ENCODE measurements around the gene DDIT4L. TPM values are rescaled to one million over a fixed set of nuclear protein-coding genes. Genes with fewer than 3 reads are reported as not detected.

The DDIT4L gene
- total and polyA plus RNA-seq, 10 of the 15 experiments (the other 5 are each of a cell fraction or from before 2014, with no cell fraction given), result 0.02 to 0.08 TPM; not detected in 8

DNA sequence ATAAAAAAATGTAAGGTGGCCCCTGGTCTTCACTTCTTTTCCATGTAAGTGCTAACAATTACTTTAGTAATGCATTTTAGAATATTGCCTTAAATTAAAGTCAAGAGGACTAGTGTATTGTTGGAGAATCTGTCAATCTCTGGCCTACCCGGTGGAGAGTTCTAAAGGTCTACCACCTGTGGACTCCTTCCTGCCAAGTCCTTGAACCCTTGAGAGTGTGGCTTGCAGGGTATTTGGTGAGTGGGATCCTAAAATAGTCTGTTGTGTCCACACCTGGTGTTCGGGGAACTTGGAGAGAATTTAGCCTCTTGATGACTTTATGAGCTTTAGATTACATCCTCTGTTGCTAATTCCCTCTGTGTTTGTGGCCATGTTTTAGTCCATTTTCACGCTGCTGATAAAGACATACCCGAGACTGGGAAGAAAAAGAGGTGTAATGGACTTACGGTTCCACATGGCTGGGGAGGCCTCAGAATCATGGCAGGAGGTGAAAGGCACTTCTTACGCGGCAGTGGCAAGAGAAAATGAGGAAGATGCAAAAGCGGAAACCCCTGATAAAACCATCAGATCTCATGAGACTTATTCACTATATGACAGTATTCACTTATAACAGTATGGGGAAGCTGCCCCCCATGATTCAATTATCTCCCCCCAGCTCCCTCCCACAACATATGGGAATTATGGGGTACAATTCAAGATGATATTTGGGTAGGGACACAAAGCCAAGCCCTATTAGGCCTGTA lies 23.8 kb downstream of the DDIT4L start:
- no peak overlapping the region for H3K4me2 ChIP-seq (ENCODE audit: control insufficient read depth, insufficient read depth)

More for the DNA sequence above, 23.8 kb downstream of the DDIT4L start:
- H3K9me3 ChIP-seq (replicated peaks; ENCODE audit: control insufficient read depth, insufficient read depth, low read length), result peaks cover 2% of the 10 kb centered on the region
- WGBS (ENCODE audit: insufficient coverage, insufficient replicate concordance, low lambda C conversion rate, missing lambda C conversion rate), result 22% methylated on average over 8 of the region's 8 CpGs
- no peak overlapping the region for H2AFZ ChIP-seq (ENCODE audit: control insufficient read depth, low read depth, low read length)
- H3K4me3 ChIP-seq, result no peak overlapping the region
- FAIRE-seq (no peak), ATAC-seq (no peak), DNase-seq (ENCODE audit: low read depth, low spot score) (no peak)
- intact Hi-C loops (cut with micrococcal nuclease; ENCODE audit: unreplicated experiment), result no loop called here
- in situ Hi-C loops (cut with MboI), result no loop called here
- no TSS peak for BruUV-seq (replicated peaks)
- no peaks in the 10 kb centered on the region; the same call in 1 of the 2 replicates for H3K4me1 ChIP-seq (ENCODE audit: control insufficient read depth, insufficient read depth, low read length)
- ChIA-PET SMC1A (ENCODE audit: uncharacterized antibody, unreplicated experiment) (no interaction called here), POLR2A (no interaction called here), CTCF (no interaction called here), RAD21 (ENCODE audit: unreplicated experiment) (no interaction called here)
- H3K9ac ChIP-seq (ENCODE audit: control insufficient read depth, insufficient read depth, low read length), result no peak overlapping the region
- H4K20me1 ChIP-seq (ENCODE audit: control insufficient read depth, insufficient read depth), result no peaks in the 10 kb centered on the region
- no peaks in the 10 kb centered on the region for H3K79me2 ChIP-seq (ENCODE audit: control insufficient read depth, insufficient read depth, low read length)
- H3K36me3 ChIP-seq (ENCODE audit: control insufficient read depth in 2 of 2, insufficient read depth in 2 of 2, low read length in 1 of 2), result no peaks in the 10 kb centered on the region
- TF ChIP-seq SMAD1 (IDR thresholded peaks at IDR 0.05; ENCODE audit: low read depth, partially characterized antibody), result no peak
- TF ChIP-seq GATAD2B (conservative IDR thresholded peaks at IDR 0.05; ENCODE audit: low read depth), result no peak
- TF ChIP-seq RELA (IDR thresholded peaks at IDR 0.05; ENCODE audit: borderline replicate concordance, partially characterized antibody), result no peak
- TF ChIP-seq, protein P1, sequence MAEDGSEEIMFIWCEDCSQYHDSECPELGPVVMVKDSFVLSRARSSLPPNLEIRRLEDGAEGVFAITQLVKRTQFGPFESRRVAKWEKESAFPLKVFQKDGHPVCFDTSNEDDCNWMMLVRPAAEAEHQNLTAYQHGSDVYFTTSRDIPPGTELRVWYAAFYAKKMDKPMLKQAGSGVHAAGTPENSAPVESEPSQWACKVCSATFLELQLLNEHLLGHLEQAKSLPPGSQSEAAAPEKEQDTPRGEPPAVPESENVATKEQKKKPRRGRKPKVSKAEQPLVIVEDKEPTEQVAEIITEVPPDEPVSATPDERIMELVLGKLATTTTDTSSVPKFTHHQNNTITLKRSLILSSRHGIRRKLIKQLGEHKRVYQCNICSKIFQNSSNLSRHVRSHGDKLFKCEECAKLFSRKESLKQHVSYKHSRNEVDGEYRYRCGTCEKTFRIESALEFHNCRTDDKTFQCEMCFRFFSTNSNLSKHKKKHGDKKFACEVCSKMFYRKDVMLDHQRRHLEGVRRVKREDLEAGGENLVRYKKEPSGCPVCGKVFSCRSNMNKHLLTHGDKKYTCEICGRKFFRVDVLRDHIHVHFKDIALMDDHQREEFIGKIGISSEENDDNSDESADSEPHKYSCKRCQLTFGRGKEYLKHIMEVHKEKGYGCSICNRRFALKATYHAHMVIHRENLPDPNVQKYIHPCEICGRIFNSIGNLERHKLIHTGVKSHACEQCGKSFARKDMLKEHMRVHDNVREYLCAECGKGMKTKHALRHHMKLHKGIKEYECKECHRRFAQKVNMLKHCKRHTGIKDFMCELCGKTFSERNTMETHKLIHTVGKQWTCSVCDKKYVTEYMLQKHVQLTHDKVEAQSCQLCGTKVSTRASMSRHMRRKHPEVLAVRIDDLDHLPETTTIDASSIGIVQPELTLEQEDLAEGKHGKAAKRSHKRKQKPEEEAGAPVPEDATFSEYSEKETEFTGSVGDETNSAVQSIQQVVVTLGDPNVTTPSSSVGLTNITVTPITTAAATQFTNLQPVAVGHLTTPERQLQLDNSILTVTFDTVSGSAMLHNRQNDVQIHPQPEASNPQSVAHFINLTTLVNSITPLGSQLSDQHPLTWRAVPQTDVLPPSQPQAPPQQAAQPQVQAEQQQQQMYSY (CRISPR knock-in tag; IDR thresholded peaks at IDR 0.05), result no peak
- no peak overlapping the region for H3K27ac ChIP-seq (ENCODE audit: control insufficient read depth, insufficient read depth)
- no peaks in the 10 kb centered on the region for H3K27me3 ChIP-seq (replicated peaks in 1 of 2; ENCODE audit: control insufficient read depth in 2 of 2, insufficient read depth in 2 of 2, low read length in 1 of 2)
